Mononuclear cell (primary cell): ENCODE measurements around the gene TAGLN. TPM values are rescaled to one million over a fixed set of nuclear protein-coding genes. Genes with fewer than 3 reads are reported as not detected.

Experiments
- H3K27me3 ChIP-seq: 2 replicates; pipeline ENCODE4 v1.6.0; 2011; ENCODE audit warnings: low read length, control low read depth; ENCODE audit not compliant: insufficient read depth
- H3K4me1 ChIP-seq: 2 replicates; pipeline ENCODE4 v1.5.1; 2011; ENCODE audit warnings: mild to moderate bottlenecking, low read length, control low read depth; ENCODE audit not compliant: insufficient read depth
- H3K4me3 ChIP-seq: 2 replicates; pipeline ENCODE4 v1.5.1; 2011; ENCODE audit warnings: mild to moderate bottlenecking, low read length, moderate library complexity
- H3K9me3 ChIP-seq: 2 replicates; pipeline ENCODE4 v1.5.1; 2011; ENCODE audit warnings: low read depth, mild to moderate bottlenecking, control low read depth, low read length
- total RNA-seq: library from RNA; depleted of rRNA; stranded (reverse); fragments of >200 nt; gene quantifications from one replicate; pipeline ENCODE4 v1.2.3, GENCODE V29; 2012

The TAGLN gene
- total RNA-seq, 1 donor: 8.6 TPM

DNA sequence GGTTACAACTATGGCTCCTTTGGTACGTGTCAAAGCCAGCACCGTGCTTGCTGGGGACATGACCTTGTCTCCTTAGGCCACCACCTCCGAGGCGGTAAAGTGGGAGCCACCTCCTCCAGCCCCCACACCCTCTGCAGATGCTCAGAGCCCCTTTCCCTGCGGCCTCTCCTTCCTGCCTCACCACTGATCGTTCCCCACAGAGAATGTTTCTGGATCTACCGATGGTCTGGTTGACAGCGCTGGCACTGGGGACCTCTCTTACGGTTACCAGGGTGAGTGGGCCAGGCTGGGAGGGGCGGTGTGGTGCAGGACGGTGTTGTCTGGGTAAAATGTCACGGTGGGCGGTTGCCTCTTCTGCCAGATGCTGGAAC, 11.8 kb upstream of the TAGLN start:
- Histone ChIP-seq H3K4me1 (peaks cover 55% of the 10 kb centered on the region), H3K27me3 (no peaks in the 10 kb centered on the region), H3K9me3 (no peaks in the 10 kb centered on the region), H3K4me3 (no peak overlapping the region)

DNA sequence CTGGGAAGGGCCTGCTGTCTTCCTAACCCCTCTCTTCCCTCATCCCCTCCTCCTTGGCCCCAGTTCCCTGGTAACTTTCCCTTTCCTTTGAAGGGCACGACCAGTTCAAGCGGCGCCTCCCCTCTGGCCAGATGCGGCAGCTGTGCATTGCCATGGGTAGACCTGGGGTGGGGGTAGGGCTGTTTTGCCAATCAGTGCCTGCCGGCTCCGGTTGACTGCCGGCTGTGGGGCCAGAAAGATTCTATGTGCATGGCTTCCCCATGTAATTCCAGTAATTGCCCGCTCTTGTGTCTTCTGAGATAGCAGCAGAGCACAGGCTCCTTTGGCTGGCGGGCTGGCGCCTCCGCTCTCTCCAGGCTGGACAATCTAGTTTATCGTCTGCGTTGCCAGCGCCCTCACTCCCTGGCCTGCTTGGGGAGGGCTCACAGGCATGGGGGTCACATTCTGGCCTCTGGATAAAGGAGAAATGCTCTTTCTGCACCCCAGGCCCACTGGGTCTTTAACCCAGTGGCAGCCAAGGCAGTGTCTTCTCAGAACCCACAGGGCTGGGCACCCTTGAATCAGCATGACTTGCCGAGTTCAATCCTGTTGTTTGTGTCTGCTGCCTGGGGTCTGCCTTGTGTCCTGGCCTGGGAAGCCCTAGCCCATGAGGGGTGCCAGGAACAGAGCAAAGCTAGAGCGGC, 11.2 kb upstream of the TAGLN start:
- H3K27me3 ChIP-seq: no peaks in the 10 kb centered on the region
- H3K9me3 ChIP-seq: no peaks in the 10 kb centered on the region
- H3K4me1 ChIP-seq: peaks cover 55% of the 10 kb centered on the region
- H3K4me3 ChIP-seq: no peak overlapping the region

DNA sequence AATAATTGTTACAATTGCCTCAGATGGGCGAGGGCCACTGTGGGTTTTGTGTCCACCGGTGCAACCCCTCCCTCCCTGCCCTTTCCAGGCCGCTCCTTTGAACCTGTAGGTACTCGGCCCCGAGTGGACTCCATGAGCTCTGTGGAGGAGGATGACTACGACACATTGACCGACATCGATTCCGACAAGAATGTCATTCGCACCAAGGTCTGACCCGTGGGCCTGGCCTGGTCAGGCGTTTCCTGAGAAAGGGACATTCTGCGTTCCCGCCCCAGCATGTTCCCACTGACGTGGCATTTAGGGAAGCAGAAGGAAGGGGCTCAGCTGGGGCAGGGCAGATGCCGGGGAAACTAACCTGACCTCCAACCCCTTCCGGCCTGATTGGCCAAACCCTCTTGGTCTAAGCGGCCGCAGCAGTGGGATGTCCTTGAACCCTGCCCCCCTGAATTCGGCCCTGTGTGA, 10.5 kb upstream of the TAGLN start:
- Histone ChIP-seq H3K9me3 (no peaks in the 10 kb centered on the region), H3K27me3 (no peaks in the 10 kb centered on the region), H3K4me1 (peaks cover 55% of the 10 kb centered on the region), H3K4me3 (no peak overlapping the region)

DNA sequence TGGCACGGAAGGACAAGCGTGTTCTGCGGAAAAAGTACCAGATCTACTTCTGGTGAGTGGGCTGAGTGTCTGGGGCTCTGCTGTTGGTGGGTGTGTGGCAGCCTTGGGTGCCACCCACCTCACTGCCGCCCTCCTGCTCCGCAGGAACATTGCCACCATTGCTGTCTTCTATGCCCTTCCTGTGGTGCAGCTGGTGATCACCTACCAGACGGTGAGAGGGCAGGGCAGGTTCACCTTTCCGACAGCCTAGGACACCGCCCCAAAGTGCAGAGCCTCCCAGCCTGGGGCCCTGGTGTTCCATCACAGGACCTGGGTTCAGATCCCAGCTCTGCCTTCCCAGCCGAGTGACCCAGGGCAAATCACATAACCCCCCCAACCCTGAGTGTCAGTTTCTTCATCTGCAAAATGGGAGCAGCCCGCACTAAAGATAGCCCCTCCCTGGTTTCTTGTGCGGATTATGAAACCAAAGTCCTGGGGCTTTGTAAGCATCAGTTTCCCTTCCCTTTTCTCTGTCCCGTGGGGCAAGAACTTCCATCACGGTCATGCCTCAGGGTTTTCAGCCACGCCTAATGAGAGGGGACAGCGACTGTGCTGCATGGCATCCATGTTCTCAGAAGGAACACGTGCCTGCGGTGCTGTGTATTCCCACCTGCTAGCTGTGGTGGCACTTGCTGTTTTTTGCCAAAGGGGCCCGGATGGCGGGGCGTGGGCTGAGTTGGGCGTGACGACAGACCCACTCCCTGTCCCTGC, 9.8 kb upstream of the TAGLN start:
- no peaks in the 10 kb centered on the region for H3K9me3 ChIP-seq
- H3K4me3 ChIP-seq: no peak overlapping the region
- no peaks in the 10 kb centered on the region for H3K27me3 ChIP-seq
- peaks cover 56% of the 10 kb centered on the region for H3K4me1 ChIP-seq

DNA sequence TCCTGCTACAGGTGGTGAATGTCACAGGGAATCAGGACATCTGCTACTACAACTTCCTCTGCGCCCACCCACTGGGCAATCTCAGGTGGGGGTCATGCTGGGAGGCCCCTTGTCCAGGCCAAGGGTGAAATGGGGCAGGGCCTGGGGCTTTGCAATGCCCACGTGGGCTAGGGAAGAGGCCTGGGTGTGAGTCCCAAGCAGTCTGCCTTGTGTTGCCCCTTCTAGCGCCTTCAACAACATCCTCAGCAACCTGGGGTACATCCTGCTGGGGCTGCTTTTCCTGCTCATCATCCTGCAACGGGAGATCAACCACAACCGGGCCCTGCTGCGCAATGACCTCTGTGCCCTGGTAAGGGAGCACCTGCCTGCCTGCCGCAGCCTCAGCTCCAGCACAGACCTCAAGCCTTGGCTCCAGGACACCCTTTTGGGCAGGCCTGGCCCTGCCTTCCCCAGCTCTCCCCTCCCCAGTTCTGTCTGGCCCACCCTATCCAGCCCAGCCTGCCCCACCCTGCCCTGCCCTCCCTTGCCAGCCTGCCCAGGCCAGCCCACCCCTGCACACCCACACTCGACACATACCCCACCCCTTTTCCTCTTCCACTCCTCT, 9.1 kb upstream of the TAGLN start:
- H3K9me3 ChIP-seq: no peaks in the 10 kb centered on the region
- no peaks in the 10 kb centered on the region for H3K27me3 ChIP-seq
- peaks cover 61% of the 10 kb centered on the region for H3K4me1 ChIP-seq
- H3K4me3 ChIP-seq: no peak overlapping the region

DNA sequence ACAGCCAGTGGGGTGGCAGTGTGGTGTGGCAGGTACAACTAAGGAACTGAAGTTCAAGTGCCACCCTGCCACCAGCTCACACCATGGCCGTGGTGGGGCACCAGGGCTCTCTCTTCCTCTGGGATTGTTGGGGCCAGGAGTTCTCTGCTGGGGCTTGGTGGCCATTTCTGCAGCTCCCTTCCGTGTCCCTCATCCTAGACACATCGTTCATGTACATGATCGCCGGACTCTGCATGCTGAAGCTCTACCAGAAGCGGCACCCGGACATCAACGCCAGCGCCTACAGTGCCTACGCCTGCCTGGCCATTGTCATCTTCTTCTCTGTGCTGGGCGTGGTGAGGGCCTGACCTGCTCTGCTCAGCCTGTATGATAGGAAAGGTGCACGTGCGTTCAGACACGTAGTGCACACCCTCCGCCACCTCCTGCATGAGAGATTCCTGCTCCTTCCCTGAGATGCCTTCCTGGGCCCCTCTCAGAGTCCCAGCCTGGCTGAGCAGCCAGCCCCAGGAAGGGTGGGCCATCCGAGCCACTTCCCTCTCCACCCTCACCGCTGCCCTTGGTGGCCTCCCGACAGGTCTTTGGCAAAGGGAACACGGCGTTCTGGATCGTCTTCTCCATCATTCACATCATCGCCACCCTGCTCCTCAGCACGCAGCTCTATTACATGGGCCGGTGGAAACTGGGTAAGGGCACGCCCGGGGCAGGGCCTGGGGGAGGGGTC, 7.3 kb upstream of the TAGLN start:
- Histone ChIP-seq H3K9me3 (no peaks in the 10 kb centered on the region), H3K4me1 (peaks cover 52% of the 10 kb centered on the region)

DNA sequence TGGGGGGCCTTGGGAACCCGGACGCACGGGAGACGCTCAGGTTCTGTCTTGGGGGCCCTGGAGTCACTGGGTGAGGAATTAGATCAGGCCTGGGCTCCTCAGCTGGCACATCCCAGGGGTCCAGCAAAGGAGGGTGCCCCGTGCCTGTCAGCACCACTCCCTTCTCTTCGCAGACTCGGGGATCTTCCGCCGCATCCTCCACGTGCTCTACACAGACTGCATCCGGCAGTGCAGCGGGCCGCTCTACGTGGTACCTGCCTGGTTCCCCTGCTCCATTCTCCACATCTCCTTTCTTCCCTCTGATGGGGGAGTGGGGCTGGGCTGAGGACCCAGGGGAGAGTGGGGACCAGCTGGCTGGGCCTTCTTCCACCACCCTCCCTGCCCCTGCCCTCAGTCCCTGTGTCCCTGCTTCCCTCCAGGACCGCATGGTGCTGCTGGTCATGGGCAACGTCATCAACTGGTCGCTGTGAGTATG, 6.7 kb upstream of the TAGLN start:
- H3K4me1 ChIP-seq: peaks cover 46% of the 10 kb centered on the region
- no peaks in the 10 kb centered on the region for H3K27me3 ChIP-seq
- H3K9me3 ChIP-seq: no peaks in the 10 kb centered on the region
- H3K4me3 ChIP-seq: no peak overlapping the region

More for the DNA sequence above, 7.3 kb upstream of the TAGLN start:
- Histone ChIP-seq H3K4me3 (no peak overlapping the region), H3K27me3 (no peaks in the 10 kb centered on the region)

DNA sequence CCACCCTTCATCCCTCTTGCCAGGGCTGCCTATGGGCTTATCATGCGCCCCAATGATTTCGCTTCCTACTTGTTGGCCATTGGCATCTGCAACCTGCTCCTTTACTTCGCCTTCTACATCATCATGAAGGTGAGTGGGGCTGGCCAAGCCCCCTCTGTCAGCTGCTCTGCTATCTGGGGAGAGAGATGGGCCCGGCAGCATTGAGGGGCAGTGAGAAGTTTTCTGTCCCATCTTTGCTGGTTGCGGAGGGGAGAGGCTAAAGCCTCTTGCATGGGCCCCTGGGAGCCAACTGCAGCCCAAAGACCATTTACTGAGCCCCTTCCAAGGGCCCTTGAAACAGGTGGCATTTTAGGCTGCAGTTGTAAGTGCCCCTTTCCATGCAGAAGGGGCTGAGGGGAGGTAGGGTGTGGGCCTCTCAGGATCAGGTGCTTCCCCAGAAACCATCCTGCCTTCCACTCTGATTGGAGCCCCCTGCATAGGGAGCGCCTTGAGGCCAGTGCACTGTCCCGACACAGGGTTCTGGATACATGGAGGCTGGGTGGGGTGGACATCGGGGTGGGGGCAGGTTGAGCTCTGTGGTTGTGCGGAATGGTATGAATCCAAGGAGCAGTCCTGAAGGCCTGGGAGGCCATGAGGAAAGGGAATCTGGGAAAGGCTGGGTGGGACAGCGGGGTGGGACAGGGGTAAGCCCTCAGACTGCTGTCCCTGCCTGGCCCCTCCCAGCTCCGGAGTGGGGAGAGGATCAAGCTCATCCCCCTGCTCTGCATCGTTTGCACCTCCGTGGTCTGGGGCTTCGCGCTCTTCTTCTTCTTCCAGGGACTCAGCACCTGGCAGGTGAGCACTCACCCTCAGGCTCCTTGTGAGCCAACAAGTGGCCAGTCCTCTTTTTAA, 5.8 kb upstream of the TAGLN start:
- Histone ChIP-seq H3K4me3 (no peak overlapping the region), H3K4me1 (peaks cover 36% of the 10 kb centered on the region), H3K9me3 (no peaks in the 10 kb centered on the region), H3K27me3 (no peaks in the 10 kb centered on the region)

DNA sequence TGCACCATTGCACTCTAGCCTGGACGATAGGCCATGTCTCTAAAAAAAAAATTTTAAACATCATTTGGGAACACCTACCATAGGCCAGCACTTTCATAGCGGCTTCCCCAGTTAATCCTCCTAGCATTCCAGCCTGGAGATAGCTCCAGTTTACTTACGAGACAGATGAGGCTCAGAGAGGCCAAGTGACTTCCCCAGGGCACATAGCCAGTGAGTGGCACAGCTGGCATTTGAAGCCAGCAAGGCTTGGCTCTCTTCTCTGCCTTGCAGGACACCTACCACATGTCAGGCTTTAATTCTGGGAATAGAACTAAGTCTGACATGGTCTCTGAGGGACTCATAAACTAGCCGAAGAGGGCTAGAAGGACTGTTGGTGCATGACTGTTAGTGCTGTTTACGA, 4.9 kb upstream of the TAGLN start:
- Histone ChIP-seq H3K9me3 (no peaks in the 10 kb centered on the region), H3K27me3 (no peaks in the 10 kb centered on the region), H3K4me3 (no peak overlapping the region), H3K4me1 (peaks cover 27% of the 10 kb centered on the region)

DNA sequence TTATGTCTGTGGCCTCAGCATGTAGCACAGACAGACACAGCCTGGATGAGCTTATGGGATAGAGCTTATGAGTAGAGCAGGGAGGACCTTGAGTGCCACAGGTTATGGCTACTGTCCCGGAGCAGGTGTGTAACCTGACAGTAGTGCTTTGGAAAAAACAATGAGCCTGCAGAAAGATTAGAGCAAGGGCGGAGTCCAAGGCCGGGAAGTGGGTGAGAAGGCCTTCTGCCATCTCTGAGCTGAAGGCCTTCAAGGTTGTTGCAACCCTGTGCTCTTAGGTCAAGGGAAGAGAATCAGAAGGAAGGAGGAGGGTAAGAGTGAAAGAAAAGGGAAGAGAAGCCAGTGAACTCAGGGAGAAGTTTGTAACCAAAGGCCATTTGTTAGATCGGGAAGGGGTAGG, 3.9 kb upstream of the TAGLN start:
- peaks cover 18% of the 10 kb centered on the region for H3K4me1 ChIP-seq

DNA sequence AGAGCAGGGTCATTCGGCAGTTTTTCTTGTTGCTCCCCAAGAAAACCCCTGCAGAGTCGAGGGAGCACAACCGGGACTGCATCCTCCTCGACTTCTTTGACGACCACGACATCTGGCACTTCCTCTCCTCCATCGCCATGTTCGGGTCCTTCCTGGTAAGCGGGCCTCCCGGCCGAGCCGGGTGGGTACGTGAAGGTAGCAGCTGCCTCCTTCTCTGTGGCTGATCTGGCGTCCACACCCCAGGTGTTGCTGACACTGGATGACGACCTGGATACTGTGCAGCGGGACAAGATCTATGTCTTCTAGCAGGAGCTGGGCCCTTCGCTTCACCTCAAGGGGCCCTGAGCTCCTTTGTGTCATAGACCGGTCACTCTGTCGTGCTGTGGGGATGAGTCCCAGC, 3.4 kb upstream of the TAGLN start:
- peaks cover 13% of the 10 kb centered on the region for H3K4me1 ChIP-seq
- no peak overlapping the region for H3K4me3 ChIP-seq
- no peaks in the 10 kb centered on the region for H3K27me3 ChIP-seq
- no peaks in the 10 kb centered on the region for H3K9me3 ChIP-seq

More for the DNA sequence above, 3.9 kb upstream of the TAGLN start:
- no peaks in the 10 kb centered on the region for H3K27me3 ChIP-seq
- H3K9me3 ChIP-seq: no peaks in the 10 kb centered on the region
- no peak overlapping the region for H3K4me3 ChIP-seq

DNA sequence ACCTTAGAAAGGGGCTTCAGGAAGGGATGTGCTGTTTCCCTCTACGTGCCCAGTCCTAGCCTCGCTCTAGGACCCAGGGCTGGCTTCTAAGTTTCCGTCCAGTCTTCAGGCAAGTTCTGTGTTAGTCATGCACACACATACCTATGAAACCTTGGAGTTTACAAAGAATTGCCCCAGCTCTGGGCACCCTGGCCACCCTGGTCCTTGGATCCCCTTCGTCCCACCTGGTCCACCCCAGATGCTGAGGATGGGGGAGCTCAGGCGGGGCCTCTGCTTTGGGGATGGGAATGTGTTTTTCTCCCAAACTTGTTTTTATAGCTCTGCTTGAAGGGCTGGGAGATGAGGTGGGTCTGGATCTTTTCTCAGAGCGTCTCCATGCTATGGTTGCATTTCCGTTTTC, 2.2 kb upstream of the TAGLN start:
- Histone ChIP-seq H3K27me3 (no peaks in the 10 kb centered on the region), H3K4me1 (peaks cover 13% of the 10 kb centered on the region), H3K4me3 (no peak overlapping the region), H3K9me3 (no peaks in the 10 kb centered on the region)

DNA sequence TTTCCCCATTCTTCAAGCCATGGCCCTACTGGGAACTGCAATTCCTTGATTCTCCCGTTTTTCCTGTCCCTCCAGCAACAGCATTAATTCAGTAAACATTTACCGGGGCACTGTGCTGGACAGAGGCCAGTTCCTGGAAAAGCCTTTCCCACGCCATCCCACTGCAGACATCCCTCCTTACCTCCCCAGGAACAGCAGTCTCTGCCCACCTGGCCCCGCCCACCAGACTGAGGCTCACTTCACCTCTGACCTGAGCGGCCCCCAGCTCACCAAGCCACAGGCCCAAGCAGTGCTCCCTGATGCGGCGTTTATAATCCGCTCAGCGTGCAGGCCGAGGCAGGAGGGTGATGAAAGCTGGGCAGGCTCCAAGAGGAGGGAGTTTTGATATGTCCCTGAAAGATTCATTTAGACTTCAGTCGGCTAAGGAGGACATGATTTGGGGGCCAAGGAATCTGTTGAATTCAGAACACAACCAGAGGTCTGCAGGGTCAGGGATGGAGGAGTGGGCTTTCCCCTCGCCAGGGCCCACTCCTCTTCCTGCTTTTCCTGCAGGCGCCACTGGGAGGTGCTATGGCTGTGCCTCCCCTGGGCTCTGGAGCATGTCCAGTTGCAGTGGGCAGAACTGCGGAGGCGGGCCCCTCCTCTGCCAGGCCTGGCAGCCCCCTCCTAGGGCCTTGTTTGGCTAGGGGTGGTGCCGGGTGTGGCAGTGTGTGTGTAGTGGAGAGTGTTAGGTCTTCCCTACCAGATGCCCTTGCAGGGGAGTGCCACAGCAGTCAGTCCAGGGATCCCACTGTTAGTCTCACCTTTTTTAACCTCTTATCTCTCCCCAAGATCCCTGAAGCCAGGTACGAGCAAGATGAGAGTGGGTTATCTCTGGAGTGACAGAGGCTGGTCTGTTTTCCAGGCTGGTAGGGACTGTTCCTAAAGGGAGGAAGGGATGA, 1.4 kb upstream of the TAGLN start:
- Histone ChIP-seq H3K4me1 (peaks cover 13% of the 10 kb centered on the region), H3K9me3 (no peaks in the 10 kb centered on the region), H3K4me3 (no peak overlapping the region), H3K27me3 (no peaks in the 10 kb centered on the region)
